ENCODE measurements around the gene PCP4L1. TPM values are rescaled to one million over a fixed set of nuclear protein-coding genes. Genes with fewer than 3 reads are reported as not detected.
A peak's percentile ranks its signal among the peaks of the same experiment; 100 is the strongest.
"Not testable (repeated sequence)": the region's sequence is repeated elsewhere in the genome, so short reads cannot be mapped to it uniquely, and the experiment has no call there.

PCP4L1 gene
- total RNA-seq, 4 donors from 2014 or later = 0.56 to 0.63 TPM; not detected in 2

DNA sequence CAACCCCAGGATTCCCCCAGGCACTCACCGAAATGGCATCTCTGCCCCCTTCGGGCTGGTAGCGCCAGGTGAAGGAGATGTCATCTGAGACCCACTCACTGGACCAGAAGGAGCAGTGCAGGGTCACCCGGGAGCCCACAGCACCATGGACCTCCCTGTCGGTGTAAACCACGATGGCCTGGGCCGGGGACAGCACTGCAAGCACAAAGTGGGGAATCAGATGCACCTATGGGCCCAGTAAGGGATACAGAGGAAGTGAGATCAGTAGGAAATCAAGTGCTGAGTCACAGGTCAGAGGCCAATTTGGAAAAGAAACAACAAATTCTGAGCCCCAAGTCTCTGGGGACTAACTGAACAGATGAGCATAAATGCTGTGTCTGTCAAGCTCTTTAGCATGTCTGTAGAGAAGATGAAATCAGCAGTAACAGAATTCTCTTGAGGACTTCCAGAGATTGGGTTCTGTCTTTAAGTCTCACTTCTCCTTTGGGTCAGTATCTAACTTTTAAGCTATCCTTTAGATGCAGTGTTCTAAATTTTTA, 48.8 kb downstream of the PCP4L1 start:
- TF ChIP-seq, protein P1, sequence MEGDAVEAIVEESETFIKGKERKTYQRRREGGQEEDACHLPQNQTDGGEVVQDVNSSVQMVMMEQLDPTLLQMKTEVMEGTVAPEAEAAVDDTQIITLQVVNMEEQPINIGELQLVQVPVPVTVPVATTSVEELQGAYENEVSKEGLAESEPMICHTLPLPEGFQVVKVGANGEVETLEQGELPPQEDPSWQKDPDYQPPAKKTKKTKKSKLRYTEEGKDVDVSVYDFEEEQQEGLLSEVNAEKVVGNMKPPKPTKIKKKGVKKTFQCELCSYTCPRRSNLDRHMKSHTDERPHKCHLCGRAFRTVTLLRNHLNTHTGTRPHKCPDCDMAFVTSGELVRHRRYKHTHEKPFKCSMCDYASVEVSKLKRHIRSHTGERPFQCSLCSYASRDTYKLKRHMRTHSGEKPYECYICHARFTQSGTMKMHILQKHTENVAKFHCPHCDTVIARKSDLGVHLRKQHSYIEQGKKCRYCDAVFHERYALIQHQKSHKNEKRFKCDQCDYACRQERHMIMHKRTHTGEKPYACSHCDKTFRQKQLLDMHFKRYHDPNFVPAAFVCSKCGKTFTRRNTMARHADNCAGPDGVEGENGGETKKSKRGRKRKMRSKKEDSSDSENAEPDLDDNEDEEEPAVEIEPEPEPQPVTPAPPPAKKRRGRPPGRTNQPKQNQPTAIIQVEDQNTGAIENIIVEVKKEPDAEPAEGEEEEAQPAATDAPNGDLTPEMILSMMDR (IDR thresholded peaks at IDR 0.05) = no peak
- DNase-seq (ENCODE audit: low spot score) (no peak), ATAC-seq (ENCODE audit: low FRiP score) (no peak)

DNA sequence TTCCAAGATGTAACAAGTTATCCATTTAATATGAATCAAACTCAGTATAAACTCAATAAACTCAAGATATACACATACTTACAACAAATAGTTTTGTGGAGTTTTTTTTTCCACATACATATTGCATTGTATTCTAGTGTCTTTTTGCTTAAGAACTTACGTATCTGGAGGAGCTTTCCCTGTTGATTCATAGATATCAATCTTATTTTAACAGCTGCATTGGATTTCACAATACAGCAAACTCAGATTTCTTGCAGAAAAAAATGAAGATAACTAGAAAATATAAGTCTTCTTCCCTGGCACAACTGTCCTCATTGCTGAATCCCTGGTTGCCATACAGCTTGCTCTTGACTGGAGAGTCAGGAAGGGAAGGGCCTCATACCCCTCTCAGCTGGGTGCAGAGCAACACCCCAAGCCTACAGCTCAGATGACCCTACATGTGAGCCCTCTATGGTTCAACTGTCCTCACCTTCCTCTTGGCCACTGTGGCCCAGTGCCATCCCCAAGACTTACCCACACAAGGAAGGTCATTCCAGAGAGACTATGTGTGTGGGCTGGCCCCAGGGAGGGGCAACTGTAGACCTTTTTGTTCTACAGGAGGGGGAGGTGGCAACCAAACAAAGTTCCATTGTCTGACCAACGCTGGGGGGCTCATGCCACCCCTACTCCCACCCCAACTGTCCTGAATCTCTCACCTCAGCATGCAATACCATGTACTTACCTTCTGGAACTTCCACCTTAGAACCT, 49.5 kb downstream of the PCP4L1 start:
- DNase-seq (ENCODE audit: low spot score) (no peak), ATAC-seq (ENCODE audit: low FRiP score) (no peak)
- TF ChIP-seq, protein P1 (IDR thresholded peaks at IDR 0.05) = no peak

DNA sequence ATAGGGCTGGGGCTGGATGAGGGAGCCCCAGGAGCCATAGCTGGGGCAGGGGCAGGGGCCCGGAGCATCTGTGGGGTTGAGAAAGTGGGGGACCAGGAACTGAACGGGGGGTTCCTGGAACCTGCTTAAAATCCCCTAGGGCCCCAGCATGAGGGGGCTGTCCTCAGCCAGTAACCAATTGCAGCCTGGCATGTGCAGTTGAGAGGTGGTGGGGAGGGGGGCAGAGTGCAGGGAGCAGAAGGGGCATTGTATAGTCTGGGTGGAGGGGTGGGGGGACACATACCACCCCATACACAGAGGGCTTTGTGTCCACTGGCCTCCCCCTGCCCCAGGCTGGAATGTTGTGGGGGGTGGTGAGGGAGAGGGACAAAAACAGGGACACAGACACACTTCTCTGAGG, 51.3 kb downstream of the PCP4L1 start, which contains the start of gene MPZ:
TSS of gene MPZ (minus strand) at position 101 of the 400 bp plus-strand sequence. CDS start at position 38, 63 bp downstream.
- DNase-seq (ENCODE audit: low spot score) (no peak), ATAC-seq (ENCODE audit: low FRiP score) (no peak)
- TF ChIP-seq, protein P1 (IDR thresholded peaks at IDR 0.05) = no peak

DNA sequence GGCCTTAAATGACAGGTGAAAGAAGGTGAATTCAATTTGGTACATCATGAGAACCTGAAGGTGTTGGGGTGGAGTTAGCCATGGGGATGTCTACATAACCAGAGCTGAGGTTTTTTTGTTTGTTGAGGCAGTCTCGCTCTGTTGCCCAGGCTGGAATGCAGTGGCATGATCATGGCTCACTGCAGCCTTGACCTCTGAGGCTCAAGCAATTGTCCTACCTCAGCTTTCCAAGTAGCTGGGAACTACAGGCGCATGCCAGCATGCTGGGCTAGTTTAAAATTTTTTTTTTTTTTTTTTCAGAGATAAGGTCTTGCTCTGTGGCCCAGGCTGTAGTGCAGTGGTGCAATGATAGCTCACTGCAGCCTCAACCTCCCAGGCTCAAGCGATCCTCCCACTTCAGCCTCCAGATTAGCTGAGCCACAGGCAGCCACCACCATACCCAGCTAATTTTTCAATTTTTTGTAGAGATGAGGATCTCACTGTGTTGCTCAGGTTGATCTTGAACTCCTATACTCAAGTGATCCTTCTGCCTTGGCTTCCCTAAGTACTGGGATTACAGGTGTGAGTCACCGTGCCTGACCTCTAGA, 53.1 kb downstream of the PCP4L1 start:
- DNase-seq (ENCODE audit: low spot score) = no peak

DNA sequence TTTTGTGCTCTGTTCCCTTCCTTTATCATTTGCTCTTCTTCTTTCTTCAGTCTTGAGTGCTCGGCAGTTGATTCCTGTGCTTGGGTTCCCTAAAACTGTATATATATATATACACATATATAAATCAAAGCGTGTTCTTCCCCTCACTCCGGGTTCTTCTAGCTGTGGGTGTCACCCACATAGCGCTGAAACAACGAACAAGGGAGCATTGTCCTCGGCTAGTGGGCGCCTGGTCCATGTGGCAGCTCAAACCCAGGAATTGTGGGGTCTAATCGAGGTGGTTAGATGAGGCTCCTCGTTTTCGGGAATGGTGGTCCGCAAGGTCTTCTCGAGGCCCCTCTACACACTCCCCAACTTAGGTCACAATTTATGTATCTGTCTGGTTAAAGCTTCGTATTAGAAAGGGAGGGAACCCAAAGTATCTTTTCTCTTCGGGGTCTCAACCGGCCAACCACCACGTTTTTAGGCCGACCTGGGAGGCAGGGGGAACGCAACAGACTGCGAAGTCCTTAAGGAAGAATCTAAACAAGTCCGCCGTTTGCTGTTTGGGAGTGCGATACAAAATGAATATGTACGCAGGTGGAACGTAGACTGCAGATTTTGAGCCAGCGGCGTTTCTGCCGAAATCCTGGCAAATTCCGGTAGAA, 55.1 kb downstream of the PCP4L1 start:
- ATAC-seq (ENCODE audit: low FRiP score) (peak; percentile 4), DNase-seq (ENCODE audit: low spot score) (no peak)
- TF ChIP-seq, protein P1 (IDR thresholded peaks at IDR 0.05) = no peak

More for the DNA sequence above, 53.1 kb downstream of the PCP4L1 start:
- ATAC-seq (ENCODE audit: low FRiP score) = no peak
- TF ChIP-seq, protein P1 (IDR thresholded peaks at IDR 0.05) = no peak

DNA sequence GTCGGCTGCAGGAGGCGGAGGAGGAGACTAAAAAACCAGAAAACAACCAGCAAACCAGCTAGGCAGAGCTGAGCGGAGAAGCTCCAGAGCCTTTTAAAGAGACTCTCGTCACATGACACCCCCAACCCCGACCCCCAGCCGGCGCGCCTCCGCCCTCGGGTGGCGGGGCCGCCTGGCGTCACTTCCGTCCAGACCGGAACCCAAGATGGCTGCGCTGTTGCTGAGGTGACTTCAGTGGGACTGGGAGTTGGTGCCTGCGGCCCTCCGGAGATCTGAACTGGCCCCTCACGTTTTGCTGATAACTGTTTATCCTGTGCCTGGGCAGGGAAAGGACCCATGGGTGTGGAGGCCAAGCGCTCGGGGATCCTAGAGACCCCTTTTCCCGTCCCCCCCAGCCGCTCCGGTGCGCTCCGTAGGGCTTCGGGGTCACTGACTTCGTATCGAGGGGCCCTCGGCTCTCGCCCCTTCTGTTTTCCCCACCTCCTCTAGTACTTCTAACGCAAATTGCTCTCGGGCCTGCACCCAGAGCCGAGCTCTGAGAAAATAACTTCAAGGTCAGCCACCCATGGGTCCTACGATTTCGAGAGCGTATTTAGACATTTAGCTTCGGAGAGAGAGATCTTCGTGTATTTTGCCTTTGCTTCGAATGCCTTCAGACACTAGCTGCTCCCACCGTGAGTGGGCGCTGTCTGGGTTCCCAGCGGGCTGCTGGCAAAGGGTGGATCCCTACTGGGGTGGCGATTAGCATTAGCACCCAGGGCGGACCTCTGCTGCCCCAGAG, 55.8 kb downstream of the PCP4L1 start, which contains the start of gene SDHC:
TSS of gene SDHC (plus strand) at position 181 of the 781 bp plus-strand sequence. CDS start at position 206, 25 bp downstream.
- TF ChIP-seq, protein P1 (IDR thresholded peaks at IDR 0.05) = no peak
- ATAC-seq (ENCODE audit: low FRiP score) (peak; percentile 95), DNase-seq (ENCODE audit: low spot score) (peak; percentile 60)

DNA sequence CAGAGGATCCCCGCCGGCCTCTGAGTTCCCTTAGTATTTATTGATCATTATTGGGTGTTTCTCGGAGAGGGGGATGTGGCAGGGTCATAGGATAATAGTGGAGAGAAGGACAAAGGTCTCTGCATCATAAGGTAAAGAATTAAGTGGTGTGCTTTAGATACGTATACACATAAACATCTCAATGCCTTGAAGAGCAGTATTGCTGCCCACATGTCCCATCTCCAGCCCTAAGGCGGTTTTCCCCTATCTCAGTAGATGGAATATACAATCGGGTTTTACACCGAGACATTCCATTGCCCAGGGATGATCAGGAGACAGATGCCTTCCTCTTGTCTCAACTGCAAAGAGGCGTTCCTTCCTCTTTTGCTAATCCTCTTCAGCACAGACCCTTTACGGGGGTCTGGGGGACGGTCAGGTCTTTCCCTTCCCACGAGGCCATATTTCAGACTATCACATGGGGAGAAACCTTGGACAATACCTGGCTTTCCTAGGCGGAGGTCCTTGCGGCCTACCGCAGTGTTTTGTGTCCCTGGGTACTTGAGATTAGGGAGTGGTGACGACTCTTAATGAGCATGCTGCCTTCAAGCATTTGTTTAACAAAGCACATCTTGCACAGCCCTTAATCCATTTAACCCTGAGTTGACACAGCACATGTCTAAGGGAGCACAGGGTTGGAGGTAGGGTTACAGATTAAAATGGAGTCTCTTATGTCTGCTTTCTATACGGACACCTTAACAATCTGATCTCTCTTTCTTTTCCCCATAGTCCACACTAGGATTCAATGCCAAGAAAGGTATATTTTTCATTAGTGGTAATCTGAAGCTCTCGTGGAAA, 57.5 kb downstream of the PCP4L1 start:
- not testable (repeated sequence) for ATAC-seq (ENCODE audit: low FRiP score); DNase-seq (ENCODE audit: low spot score)

Data from omental fat pad (tissue), 4 donors.